Right forelimb (tissue), 1 donor: ENCODE measurements around the gene PITPNC1.
"Not testable (repeated sequence)": the region's sequence is repeated elsewhere in the genome, so short reads cannot be mapped to it uniquely, and the experiment has no call there.

Experiments used
- DNase-seq: peaks from one replicate; pipeline ENCODE4 v3.0.0-alpha.2; 2018

Gene PITPNC1

GRCh38 chr17:67467500-67468455 lies 90.7 kb downstream of the PITPNC1 start:
- DNase-seq, result no peak

DNA sequence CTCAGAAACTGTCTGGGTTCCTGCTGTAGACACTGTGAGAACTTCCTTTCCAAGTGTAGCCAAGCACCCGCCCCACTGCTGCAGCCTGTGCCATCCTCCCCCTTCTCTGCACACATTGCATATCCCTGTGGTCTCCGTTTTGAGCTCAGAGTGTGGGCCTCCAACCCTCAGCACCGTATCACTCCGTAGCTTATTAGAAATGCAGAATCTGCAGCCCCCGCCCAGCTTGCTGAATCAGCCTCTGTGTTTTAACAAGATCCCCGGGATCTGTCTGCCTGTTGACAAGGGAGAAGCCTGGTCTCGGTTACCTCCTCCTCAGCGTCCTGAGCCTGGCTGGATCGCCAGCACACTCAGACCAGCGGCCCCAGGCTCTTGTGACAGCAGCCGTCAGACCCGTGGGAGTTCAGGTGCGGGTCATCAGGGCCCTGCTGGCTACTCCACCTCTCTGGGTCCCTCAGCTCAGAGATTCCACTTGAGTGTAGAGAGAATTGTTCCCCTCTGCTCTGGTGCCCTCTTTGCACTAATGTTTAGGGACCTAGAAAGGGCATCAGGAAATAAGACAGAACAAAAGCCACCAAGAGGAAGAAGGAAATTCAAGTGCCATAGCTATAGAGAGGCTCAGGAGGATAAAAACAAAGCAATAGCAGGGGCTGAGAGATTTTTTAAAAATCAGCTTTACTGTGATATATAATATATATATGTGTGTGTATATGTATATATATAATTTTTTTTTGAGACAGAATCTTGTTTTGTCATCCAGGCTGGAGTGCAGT lies 92.3 kb downstream of the PITPNC1 start:
- DNase-seq, result no peak

DNA sequence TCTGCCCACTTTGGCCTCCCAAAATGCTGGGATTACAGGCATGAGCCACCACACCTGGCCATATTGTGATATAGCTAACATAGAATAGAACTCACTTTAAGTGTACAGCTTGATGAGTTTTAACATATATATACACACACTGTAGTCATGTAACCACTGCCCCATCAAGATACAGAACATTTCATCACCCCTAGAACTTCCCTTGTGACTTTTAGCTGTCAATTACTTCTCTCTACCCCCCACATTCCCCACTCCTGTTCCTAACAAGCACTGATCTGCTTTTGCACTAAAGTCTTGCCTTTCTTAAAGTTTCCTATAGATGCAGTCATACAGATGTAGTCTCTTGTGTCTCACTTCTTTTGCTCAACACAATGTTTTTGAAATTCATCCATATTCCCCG lies 93.1 kb downstream of the PITPNC1 start:
- no peak for DNase-seq

- DNase-seq, result no peak
Measured at GRCh38 chr17:67471118-67471517, 94.0 kb downstream of the PITPNC1 start.

DNA sequence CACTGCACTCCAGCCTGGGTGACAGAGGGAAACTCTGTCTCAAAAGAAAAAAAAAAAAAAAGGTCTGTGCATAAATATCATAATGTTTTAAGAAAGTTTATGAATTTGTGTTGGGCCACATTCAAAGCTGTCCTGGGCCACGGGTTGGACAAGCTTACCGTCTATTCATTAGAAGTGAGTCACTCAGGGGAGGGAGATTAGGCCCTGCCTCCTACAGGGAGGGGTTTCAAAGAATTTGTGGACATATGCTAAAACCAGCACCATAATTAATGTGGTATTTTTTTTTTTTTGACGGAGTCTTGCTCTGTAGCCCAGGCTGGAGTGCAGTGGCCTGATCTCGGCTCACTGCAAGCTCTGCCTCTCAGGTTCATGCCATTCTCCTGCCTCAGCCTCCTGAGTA lies 95.5 kb downstream of the PITPNC1 start:
- DNase-seq, result not testable (repeated sequence)

GRCh38 chr17:67474081-67474661 lies 97.1 kb downstream of the PITPNC1 start:
- DNase-seq, result no peak

DNA sequence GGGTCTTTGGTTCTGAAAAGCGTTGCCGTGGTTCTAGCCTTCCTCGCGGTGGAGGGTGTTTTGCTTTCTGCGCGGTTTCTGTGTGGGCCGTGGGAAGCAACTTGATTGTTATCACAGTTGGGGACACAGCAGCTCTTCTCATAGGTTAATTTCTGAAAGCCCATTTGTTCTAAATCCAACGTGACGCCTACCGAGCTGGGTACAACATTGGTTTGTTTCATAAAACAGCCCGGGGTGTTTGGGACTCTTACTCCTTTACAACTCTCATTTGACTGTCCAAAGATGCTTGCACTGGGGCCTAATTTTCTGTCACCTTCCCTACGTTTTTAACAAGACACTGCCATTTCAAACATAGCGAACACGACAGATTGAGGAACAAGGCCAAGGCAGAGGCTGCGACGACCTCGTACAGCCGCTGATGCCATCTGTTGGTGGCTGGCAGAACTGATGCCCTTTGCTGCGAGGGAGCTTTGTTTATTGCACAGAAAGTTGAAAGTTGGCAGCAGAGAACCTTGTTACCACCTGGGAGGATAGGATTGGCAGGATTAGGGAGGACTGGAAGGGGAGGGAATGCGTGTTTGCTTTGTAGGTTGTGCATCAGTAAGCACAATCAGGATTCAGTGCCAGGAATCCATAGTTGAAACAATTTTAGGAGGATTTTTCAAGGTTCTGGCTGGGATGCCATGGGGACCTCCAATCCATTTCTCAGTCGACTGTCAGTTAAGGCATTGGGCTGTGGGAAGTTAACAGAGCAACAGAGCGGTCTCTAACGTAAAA lies 98.3 kb downstream of the PITPNC1 start:
- DNase-seq, result peak; percentile 77

GRCh38 chr17:67476787-67477335 lies 99.8 kb downstream of the PITPNC1 start:
- DNase-seq, result no peak

GRCh38 chr17:67477687-67478086 lies 100.6 kb downstream of the PITPNC1 start:
- DNase-seq, result no peak

- no peak for DNase-seq
Measured at GRCh38 chr17:67478401-67479041, 101.4 kb downstream of the PITPNC1 start.

DNA sequence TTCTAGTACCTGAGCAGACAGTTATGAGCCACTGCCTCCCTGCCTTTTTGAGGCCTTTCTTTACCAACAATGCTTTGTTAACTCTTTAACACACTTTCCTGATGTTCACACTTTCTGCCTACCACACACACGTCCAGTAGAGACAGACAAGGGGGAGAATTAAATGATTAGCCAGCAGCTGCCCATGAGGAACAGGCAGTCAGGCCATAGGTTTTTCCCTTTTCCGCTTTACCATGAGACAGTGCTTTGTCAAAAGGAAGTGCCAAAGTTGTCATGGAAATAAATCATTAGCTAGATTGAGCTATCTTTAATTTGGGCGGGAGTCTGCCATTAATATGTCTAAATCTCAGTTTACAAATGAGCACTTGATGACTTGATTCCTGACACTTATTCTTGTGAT lies 102.1 kb downstream of the PITPNC1 start:
- no peak for DNase-seq

DNA sequence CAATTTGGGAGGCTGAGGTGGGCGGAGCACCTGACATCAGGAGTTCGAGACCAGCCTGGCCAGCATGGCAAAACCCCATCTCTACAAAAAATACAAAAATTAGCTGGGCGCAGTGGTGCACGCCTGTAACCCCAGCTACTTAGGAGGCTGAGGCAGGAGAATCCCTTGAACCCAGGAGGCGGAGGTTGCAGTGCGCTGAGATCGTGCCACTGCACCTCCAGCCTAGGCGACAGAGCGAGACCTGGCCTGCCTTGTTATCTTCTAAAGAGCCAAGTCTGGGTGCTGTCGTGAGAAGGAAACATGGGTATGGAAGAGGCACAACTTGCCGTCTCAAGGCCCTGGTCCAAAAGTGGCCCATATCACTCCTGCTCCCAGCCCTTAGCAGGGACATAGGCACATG lies 103.9 kb downstream of the PITPNC1 start:
- not testable (repeated sequence) for DNase-seq

- no peak for DNase-seq
Measured at GRCh38 chr17:67481808-67482207, 104.7 kb downstream of the PITPNC1 start.

DNA sequence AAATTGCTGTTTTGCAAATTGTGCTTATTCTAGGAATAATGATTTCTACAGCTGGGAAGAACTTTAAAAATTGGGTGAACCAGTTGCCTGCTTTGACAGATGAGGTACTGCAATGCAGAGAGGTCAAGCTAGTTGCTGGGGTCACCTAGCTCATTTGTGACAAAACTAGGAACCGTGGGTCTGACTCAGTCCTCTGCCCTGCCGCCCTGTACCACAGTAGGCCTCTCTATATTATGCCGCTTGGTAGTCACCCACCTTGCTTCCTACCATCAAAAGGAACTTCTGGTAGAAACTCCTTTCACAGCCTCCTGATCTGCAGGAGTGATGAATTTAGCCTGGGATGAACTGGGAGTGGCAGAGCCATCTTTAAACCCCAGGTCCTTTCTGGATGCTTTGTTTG lies 105.7 kb downstream of the PITPNC1 start:
- no peak for DNase-seq

GRCh38 chr17:67484261-67484660 lies 107.2 kb downstream of the PITPNC1 start:
- no peak for DNase-seq

DNA sequence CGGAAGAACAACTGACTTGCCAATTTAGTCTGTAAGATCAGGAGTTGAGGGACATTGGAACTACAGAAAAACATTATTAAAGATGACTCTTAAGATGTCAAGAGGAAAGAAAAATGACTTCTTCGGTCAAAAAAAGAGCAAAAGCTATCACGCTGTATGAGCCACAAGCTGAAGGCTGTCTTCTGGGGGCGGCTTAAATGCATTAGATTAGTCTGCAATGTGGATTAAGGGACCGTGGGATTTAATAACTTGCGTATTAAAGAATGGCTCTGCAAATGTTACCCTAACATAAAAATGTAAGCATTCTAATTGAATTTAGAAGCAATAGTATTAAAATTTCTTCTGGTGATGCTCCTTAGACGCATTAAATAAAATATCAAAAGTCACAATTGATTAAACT lies 108.6 kb downstream of the PITPNC1 start:
- no peak for DNase-seq

DNA sequence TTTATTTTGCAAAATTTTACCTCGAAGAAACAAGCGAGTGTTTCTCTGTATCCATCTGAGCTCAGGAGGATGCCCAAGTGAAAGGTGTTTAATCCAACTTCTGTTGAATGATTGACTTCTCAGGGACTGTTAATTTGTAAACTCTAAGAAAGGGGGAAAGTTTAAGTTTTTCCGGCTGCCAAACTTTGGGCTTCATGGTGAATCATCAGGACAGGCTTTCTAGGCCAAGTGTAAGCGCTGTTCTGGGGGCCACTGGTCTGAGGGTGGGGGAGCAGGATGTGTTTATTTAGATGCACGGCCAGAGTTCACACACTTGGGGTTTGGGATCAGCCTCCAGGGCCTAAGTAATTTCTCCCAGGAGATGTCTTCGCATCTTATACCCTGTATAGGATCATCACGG lies 110.4 kb downstream of the PITPNC1 start:
- no peak for DNase-seq

DNA sequence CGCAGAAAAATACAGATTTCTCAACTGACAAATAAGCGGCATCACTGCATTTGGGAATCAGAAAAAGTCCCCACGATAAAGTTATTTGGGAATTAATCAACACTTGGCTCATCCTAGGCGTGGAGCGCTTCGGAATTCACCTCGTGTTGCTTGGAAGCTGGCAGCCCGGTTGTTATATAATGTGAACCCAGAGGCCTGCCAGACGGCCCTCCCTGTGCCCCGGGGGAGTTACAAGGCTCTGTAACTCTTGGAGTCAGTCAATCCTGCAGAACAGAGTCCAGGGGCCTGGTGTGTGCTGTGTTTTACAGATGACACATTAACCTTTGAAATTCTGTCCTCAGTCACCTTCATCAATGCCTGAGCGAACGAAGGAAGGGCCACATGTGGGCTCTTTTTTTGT lies 111.1 kb downstream of the PITPNC1 start:
- DNase-seq, result no peak

DNA sequence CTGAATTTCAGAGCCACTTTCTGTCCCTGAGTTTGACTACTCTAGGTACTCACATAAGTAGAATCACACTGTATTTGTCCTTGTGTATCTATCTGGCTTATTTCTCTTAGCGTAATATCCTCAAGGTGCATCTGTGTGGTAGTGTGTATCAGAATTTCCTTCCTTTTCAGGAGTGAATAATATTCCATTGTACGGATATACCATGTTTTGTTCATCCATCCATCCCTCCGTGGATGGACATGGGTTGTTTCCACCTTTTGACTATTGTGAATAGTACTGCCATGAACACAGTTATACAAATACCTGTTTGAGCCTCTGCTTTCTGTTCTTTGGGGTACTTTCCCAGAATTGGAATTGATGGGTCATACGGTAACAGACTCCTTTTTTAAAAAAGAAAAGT lies 111.7 kb downstream of the PITPNC1 start:
- DNase-seq, result no peak

DNA sequence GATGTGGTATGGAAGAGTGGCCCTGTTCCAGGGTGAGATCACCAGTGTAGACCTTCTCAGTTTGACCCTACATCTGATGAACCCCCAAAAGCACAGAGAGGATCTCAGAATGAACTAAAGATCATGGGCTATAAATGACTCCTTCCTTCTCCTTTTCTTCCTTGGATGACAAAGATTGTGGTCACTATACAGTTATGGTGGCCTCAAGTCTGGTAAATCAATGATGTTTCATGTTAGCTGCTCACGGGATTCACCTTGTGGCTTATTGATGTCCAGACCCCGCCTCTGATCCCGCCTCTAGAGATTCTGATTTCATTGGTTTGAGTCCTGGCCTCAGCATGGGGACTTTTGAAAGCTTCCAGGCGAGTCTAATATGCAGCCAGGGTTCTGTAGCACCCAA lies 112.2 kb downstream of the PITPNC1 start:
- DNase-seq, result no peak

DNA sequence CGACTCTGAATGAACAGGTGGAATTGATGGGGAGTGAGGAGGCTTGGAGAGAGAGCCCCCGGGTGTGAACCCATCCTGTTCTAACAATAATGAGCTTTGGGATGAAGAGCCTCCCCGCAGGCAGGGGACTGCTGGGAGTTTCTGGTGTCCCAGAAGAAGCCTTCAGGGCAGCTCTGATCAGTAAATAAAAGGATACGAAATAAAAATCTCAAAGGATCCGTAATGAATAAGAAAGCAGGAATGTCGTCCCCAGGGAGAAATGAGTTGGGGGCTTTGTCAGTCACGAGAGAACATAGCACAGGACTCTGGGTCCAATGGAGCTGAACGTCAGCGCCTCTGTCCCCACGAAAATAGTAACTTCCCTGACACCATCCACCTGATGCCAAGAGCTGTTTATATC lies 113.4 kb downstream of the PITPNC1 start:
- no peak for DNase-seq
